Endothelial cell of umbilical vein (primary cell): Measurements from ENCODE around the gene EEF1AKMT1. TPM values are rescaled to one million over a fixed set of nuclear protein-coding genes. Genes with fewer than 3 reads are reported as not detected.

Experiments used
- BruUV-seq: library from RNA; stranded (reverse); fragments of 400-500 nt; replicated peaks from 2 replicates; lab custom pipeline; 2021; lab: Mats Ljungman, UMichigan
- CTCF ChIA-PET: fragments of 300-600, 350-600 bp; sonication (Branson Sonifier 250); formaldehyde crosslinking; loops from one replicate; lab custom pipeline; 2021; ENCODE audit warnings: antibody characterized with exemption, inconsistent platforms; lab: Charles Lee
- POLR2A ChIA-PET: fragments of 300-600, 350-600 bp; sonication (Branson Sonifier 250); formaldehyde crosslinking; loops from one replicate; lab custom pipeline; 2021; ENCODE audit warnings: antibody characterized with exemption, inconsistent platforms; lab: Charles Lee
- DNase-seq: peaks from one replicate; pipeline ENCODE4 v3.0.0-alpha.2; 2011; ENCODE audit warnings: low read depth, low spot score
- FAIRE-seq: peaks from 2 replicates; lab custom pipeline; 2011; peaks lifted over from hg19 to GRCh38; lab: Jason Lieb, UNC
- H2AFZ ChIP-seq: 2 replicates; pipeline ENCODE4 v1.6.0; 2012; ENCODE audit warnings: low read depth, low read length, control low read depth, inconsistent platforms
- H3K27ac ChIP-seq: 2 replicates; pipeline ENCODE4 v1.5.1; 2011; ENCODE audit warnings: low read depth, mild to moderate bottlenecking, control low read depth, low read length, moderate library complexity; ENCODE audit not compliant: insufficient read depth
- H3K27me3 ChIP-seq, 2 experiments: 2 replicates each; pipeline versions ENCODE4 v1.6.0 to v1.6.1; 2011; ENCODE audit warnings: low read length in 2 of 2, mixed read lengths in 1 of 2; ENCODE audit not compliant: control insufficient read depth in 2 of 2, insufficient read depth in 2 of 2
- H3K36me3 ChIP-seq, 2 experiments: 2 replicates in 1 of 2; 3 replicates in 1 of 2; pipeline ENCODE4 v1.5.1; 2011; ENCODE audit warnings: low read length in 2 of 2, mild to moderate bottlenecking in 1 of 2, moderate library complexity in 1 of 2; ENCODE audit not compliant: control insufficient read depth in 2 of 2, insufficient read depth in 2 of 2; ENCODE audit errors: extremely low read depth in 1 of 2
- H3K4me1 ChIP-seq: 3 replicates; pipeline ENCODE4 v1.5.1; 2011; ENCODE audit warnings: mild to moderate bottlenecking, low read length; ENCODE audit not compliant: control insufficient read depth, insufficient read depth; ENCODE audit errors: extremely low read depth
- H3K4me2 ChIP-seq: 2 replicates; pipeline ENCODE4 v1.6.1; 2011; ENCODE audit warnings: low read length, control low read depth, mixed read lengths; ENCODE audit not compliant: insufficient read depth
- H3K4me3 ChIP-seq, 3 experiments: fragments of 200-600 bp in 1 of 3; sonication (generic), shearing (Covaris generic) in 1 of 3; replicated peaks in 1 of 3; 2 replicates each; pipeline ENCODE4 v1.5.1; 2011 to 2016; ENCODE audit warnings: control low read depth in 3 of 3, low read length in 3 of 3, mild to moderate bottlenecking in 2 of 3, inconsistent platforms in 1 of 3, low read depth in 1 of 3, moderate library complexity in 1 of 3; ENCODE audit not compliant: insufficient read depth in 1 of 3
- H3K79me2 ChIP-seq: 2 replicates; pipeline ENCODE4 v1.6.0; 2012; ENCODE audit warnings: low read length, inconsistent platforms; ENCODE audit not compliant: control insufficient read depth, insufficient read depth
- H3K9ac ChIP-seq: replicated peaks from 2 replicates; pipeline ENCODE3; 2011; ENCODE audit warnings: low read length, control low read depth; ENCODE audit not compliant: insufficient read depth; ENCODE audit errors: extremely low read depth
- H3K9me1 ChIP-seq: replicated peaks from 3 replicates; pipeline ENCODE4 v1.6.0; 2011; ENCODE audit warnings: mild to moderate bottlenecking, low read length; ENCODE audit not compliant: control insufficient read depth, insufficient read depth; ENCODE audit errors: extremely low read depth
- H3K9me3 ChIP-seq: replicated peaks from 2 replicates; pipeline ENCODE4 v1.5.1; 2012; ENCODE audit warnings: low read length, inconsistent platforms; ENCODE audit not compliant: control insufficient read depth, insufficient read depth
- H4K20me1 ChIP-seq: replicated peaks from 2 replicates; pipeline ENCODE3; 2011; ENCODE audit warnings: mild to moderate bottlenecking, low read length; ENCODE audit not compliant: control insufficient read depth, insufficient read depth; ENCODE audit errors: extremely low read depth
- CTCF ChIP-seq, 2 donors: IDR thresholded peaks; 1 replicate in 1 of 2; 2 replicates in 1 of 2; pipeline ENCODE4 v1.5.1; 2011; ENCODE audit warnings: low read length in 2 of 2, mild to moderate bottlenecking in 2 of 2, moderate library complexity in 2 of 2, control low read depth in 1 of 2, inconsistent platforms in 1 of 2, low read depth in 1 of 2; ENCODE audit not compliant: insufficient read depth in 1 of 2; ENCODE audit errors: extremely low read depth in 1 of 2
- EZH2 ChIP-seq: IDR thresholded peaks from 2 replicates; pipeline ENCODE4 v1.6.1; 2012; ENCODE audit warnings: borderline replicate concordance, low read depth, mild to moderate bottlenecking, moderate library complexity, low read length, inconsistent platforms; ENCODE audit not compliant: severe bottlenecking
- FOS ChIP-seq: IDR thresholded peaks from 2 replicates; pipeline ENCODE4 v1.6.1; 2011; ENCODE audit warnings: mild to moderate bottlenecking, low read length, moderate library complexity, borderline replicate concordance; ENCODE audit not compliant: insufficient read depth
- GATA2 ChIP-seq: IDR thresholded peaks from 2 replicates; pipeline ENCODE4 v1.7.0; 2011; ENCODE audit warnings: low read depth, mild to moderate bottlenecking, moderate library complexity, mixed read lengths, low read length; ENCODE audit not compliant: insufficient read length, insufficient read depth
- JUN ChIP-seq: IDR thresholded peaks from 2 replicates; pipeline ENCODE4 v1.6.1; 2011; ENCODE audit warnings: borderline replicate concordance, low read depth; ENCODE audit not compliant: insufficient read length, insufficient read depth
- MAX ChIP-seq: IDR thresholded peaks from 2 replicates; pipeline ENCODE4 v1.6.1; 2011; ENCODE audit not compliant: insufficient read depth, insufficient read length
- MYC ChIP-seq: IDR thresholded peaks from one replicate; pipeline ENCODE4 v1.6.1; 2011; ENCODE audit warnings: mild to moderate bottlenecking, low read depth, low read length
- POLR2A ChIP-seq: IDR thresholded peaks from 2 replicates; pipeline ENCODE4 v1.6.1; 2012; ENCODE audit warnings: low read depth, mild to moderate bottlenecking, control low read depth, low read length
- POLR2AphosphoS5 ChIP-seq: IDR thresholded peaks from 2 replicates; pipeline ENCODE4 v1.6.1; 2012; ENCODE audit warnings: low read depth, mild to moderate bottlenecking, control low read depth, low read length, moderate library complexity; ENCODE audit not compliant: insufficient read depth
- dilution Hi-C: fragments of 300-500 bp; cut with MboI; formaldehyde crosslinking; loops from one replicate; pipeline ENCODE4 v1.15.0; 2019; ENCODE audit warnings: low sequenced_read_pairs; ENCODE audit not compliant: extremely low pct_ligation_motif_present
- intact Hi-C: fragments of 100-400 bp; cut with micrococcal nuclease; formaldehyde crosslinking; loops from one replicate; pipeline ENCODE4 v1.10.0; 2022
- polyA plus RNA-seq, 4 experiments: library from polyadenylated mRNA; depleted of rRNA in 3 of 4; stranded (reverse) in 3 of 4; unstranded in 1 of 4; fragments of >200 nt; gene quantifications; 2 replicates each; pipeline versions ENCODE4 v1.2.1 to v1.2.3, GENCODE V29; 2011 to 2012; ENCODE audit warnings: missing spikeins in 1 of 4
- total RNA-seq: library from RNA; stranded (reverse); gene quantifications from 2 replicates; pipeline ENCODE4 v1.2.3, GENCODE V29; 2021

EEF1AKMT1 gene
- total and polyA plus RNA-seq, 2 donors (not counting 3 experiments of a cell fraction or from before 2014, with no cell fraction given), result 9.0 to 11.1 TPM

- CTCF ChIA-PET, result no interaction called here
- H3K9ac ChIP-seq, result no peak overlapping the region
- FAIRE-seq (no peak), DNase-seq (no peak)
- H3K9me1 ChIP-seq, result no peaks in the 10 kb centered on the region
- no peaks in the 10 kb centered on the region for H3K4me1 ChIP-seq
- H3K36me3 ChIP-seq, result no peaks in the 10 kb centered on the region
- no peaks in the 10 kb centered on the region for H3K79me2 ChIP-seq
- TF ChIP-seq POLR2AphosphoS5 (no peak), POLR2A (no peak), FOS (no peak), GATA2 (no peak), EZH2 (no peak), MYC (no peak), JUN (no peak), MAX (no peak), CTCF (IDR thresholded peaks at IDR 0.05; ENCODE audit: extremely low read depth in 1 of 2, insufficient read depth in 1 of 2, low read depth in 1 of 2, low read length in 2 of 2) (no peak)
- H4K20me1 ChIP-seq, result no peaks in the 10 kb centered on the region
- no peak overlapping the region for H3K4me3 ChIP-seq
- no peaks in the 10 kb centered on the region for H3K27me3 ChIP-seq
- dilution Hi-C loops (no loop called here), intact Hi-C loops (no loop called here)
- H3K9me3 ChIP-seq, result no peaks in the 10 kb centered on the region
- no TSS peak for BruUV-seq
- H2AFZ ChIP-seq, result no peak overlapping the region
- no peak overlapping the region for H3K27ac ChIP-seq
- POLR2A ChIA-PET, result no interaction called here
- no peak overlapping the region for H3K4me2 ChIP-seq
Observed at GRCh38 chr13:20760872-20761271, 12.9 kb downstream of the EEF1AKMT1 start.
